Ovary (tissue), 3 donors: ENCODE measurements around the gene DTX1.

ENCODE experiments used
- EP300 ChIP-seq: sonication (generic); formaldehyde crosslinking; IDR thresholded peaks from one replicate; pipeline ENCODE4 v1.6.1; 2017; ENCODE audit warnings: antibody characterized with exemption
- POLR2A ChIP-seq: fragments of 450-650 bp; IDR thresholded peaks from one replicate; pipeline ENCODE4 v1.6.1; 2017; ENCODE audit warnings: antibody characterized with exemption, mild to moderate bottlenecking, moderate library complexity
- TF ChIP-seq, protein P1 (sequence below), 3 donors: fragments of 450-650 bp in 2 of 3; fragments of 200-600 bp in 1 of 3; IDR thresholded peaks; one replicate each; pipeline versions ENCODE4 v1.5.1 to v1.8.0; 2016 to 2022; ENCODE audit warnings: antibody characterized with exemption in 3 of 3, mild to moderate bottlenecking in 1 of 3
- donor health status: DM: no; HTN: no; CAD: no.

DNA sequence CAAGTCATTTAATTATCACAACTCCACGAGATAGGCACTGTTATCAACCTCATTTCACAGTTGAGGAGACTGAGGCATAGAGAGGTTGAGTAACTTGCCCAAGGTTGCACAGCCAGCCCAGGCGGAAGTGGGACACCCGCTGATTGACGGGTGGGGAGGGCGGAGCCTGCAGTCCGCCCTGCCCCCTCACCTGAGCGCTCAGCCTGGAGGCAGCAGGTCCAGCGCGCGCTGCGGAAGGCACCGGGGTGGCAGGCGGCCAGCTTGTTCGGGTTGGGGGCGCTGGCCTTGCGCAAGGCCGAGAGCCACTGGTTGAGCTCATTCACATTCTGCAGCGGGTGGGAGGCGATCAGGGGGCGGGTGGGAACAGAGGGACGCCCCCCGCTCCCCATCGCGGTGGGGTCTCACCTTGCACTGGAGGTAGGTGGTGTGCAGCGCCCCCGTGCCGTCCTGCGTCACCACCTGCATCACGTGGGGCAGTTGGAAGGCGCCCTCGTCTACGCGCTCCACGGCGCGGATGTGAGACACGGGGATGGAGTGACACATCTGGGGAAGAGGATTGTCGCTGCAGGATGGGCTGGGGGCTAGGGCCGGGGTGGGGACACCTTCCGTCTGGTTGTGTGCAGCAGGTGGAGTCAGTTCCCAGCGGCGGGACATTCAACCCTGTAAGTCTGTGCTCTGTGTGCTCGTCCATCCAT is 47.4 kb downstream of the DTX1 start:
- TF ChIP-seq, protein P1, sequence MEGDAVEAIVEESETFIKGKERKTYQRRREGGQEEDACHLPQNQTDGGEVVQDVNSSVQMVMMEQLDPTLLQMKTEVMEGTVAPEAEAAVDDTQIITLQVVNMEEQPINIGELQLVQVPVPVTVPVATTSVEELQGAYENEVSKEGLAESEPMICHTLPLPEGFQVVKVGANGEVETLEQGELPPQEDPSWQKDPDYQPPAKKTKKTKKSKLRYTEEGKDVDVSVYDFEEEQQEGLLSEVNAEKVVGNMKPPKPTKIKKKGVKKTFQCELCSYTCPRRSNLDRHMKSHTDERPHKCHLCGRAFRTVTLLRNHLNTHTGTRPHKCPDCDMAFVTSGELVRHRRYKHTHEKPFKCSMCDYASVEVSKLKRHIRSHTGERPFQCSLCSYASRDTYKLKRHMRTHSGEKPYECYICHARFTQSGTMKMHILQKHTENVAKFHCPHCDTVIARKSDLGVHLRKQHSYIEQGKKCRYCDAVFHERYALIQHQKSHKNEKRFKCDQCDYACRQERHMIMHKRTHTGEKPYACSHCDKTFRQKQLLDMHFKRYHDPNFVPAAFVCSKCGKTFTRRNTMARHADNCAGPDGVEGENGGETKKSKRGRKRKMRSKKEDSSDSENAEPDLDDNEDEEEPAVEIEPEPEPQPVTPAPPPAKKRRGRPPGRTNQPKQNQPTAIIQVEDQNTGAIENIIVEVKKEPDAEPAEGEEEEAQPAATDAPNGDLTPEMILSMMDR (IDR thresholded peaks at IDR 0.05) = no peak
- no peak for TF ChIP-seq POLR2A
- TF ChIP-seq EP300 = no peak
